HG02852 (cell line): Measurements from ENCODE around the gene USP24.
"Not testable (repeated sequence)": the region's sequence is repeated elsewhere in the genome, so short reads cannot be mapped to it uniquely, and the experiment has no call there.

Experiments used
- ATAC-seq: cut with Tn5 transposase; IDR thresholded peaks from one replicate; pipeline ENCODE4 v1.9.1; 2021; ENCODE audit warnings: mild to moderate bottlenecking, moderate library complexity; ENCODE audit not compliant: unreplicated experiment

The USP24 gene

GRCh38 chr1:55200667-55201066 is 14.5 kb downstream of the USP24 start:
- ATAC-seq = no peak

GRCh38 chr1:55199735-55200134 is 15.4 kb downstream of the USP24 start:
- ATAC-seq = not testable (repeated sequence)

DNA sequence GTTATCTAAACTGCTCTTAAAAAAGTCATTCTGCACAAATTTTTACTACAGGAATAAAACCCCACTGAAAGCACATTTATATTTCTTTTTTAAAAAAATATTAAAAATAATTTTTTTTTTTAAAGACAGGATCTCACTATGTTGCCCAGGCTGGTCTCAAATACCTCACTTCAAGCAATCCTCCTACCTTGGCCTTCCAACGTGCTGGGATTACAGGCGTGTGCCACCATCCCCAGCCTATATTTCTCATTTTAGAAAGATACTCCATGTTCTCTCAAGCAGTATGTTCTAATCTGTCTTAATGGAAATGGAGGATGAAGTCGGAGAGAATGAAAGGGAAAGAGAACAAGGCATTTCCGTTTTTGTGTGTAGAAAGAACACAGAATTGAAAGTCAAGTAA is 17.1 kb downstream of the USP24 start:
- ATAC-seq = no peak

DNA sequence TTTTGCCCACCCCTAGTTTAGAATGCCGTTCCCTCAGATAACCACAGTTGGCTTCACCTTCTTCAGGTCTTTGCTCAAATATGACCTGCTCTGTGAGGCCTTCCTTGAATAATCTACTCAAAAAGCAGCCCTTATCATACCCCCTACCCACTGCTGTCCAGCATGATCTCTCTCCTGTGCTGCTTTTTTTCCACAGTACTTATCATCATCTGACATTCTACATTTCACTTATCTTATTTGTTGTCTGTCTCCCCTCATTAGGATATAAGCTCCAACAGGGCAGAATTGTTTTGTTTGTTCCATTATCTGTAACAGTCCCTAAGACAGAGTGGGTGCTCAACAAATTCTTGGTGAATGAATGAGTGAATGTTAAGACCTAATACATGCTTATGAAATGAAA is 18.1 kb downstream of the USP24 start:
- ATAC-seq = no peak

- no peak for ATAC-seq
Measured at GRCh38 chr1:55196433-55197035, 18.6 kb downstream of the USP24 start.

GRCh38 chr1:55195521-55196233 is 19.5 kb downstream of the USP24 start:
- ATAC-seq = peak; percentile 67

DNA sequence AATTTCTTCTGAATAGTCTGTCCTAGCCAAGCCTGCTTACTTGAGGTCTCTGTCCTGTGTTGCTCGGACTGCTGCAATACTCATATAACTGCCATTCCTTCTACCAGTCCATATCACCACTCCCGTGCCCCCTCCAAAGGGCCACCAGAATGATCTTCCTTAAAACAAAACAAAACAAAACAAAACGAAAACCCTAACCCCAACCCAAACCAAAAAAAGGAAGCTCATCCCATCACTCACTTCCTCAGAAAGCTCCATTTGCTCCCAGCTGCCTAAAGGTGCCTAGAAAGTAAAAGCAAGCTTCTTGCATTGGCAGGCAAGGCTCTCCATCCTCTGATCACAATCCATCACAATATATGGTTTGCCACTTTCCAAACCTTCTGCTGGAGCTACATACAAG is 20.3 kb downstream of the USP24 start:
- no peak for ATAC-seq

GRCh38 chr1:55192093-55192492 is 23.1 kb downstream of the USP24 start:
- ATAC-seq = no peak

DNA sequence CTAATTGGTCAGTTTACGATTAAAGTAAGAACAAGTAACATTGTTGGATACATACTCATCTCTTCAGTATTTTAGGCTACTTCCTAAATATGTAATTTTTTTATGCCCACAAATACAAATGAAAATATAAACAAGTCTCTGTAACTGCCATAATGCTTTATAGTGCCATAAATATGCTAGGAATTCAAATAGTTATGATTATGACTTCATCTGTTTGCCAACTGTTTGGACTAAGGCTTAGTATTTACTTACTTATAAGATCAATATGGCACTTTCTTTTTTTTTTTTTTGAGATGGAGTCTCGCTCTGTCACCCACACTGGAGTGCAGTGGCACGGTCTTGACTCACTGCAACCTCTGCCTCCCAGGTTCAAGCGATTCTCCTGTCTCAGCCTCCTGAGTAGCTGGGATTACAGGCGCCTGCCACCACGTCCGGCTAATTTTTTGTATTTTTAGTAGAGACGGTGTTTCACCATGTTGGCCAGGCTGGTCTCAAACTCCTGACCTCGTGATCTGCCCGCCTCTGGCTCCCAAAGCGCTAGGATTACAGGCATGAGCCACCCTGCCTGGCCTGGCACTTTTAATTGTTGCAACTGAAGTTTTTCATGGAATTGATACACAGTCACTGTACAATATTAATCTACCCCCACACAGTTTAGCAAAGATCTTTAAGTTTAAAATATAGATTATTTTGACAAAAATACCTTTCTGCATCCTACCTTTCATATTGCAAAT is 23.8 kb downstream of the USP24 start:
- ATAC-seq = not testable (repeated sequence)

DNA sequence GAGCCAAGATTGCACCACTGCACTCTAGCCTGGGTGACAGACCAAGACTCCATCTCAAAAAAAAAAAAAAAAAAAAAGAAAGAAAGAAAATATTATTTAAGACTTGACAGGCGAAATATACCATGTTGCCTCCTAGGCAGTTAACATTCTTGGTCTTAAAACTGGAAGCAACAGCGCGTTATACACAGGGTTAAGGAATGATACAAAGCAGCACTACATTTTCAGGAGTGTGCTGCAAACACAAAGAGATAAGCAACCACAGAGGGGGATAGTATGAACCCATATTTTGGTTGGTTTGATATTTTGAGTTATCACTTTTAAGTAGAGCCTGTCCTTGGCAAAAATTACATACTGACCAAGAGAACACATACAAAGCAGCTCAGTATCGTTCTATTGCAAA is 25.1 kb downstream of the USP24 start:
- ATAC-seq = no peak

DNA sequence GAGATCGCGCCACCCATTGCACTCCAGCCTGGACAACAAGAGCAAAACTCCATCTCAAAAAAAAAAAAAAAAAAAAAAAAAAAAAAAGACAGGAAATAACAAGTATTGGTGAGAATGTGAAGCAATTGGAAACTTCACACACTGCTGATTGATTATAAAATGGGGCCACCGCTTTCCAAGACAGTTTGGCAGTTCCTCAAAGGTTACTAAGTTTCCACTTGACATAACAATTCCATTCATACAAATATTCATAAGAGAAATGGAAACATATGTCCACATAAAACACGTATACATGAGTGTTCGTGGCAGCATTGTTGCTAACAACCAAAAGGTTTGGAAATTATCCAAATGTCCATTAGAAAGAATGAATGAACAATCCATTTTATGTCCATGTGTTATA is 26.3 kb downstream of the USP24 start:
- ATAC-seq = no peak

DNA sequence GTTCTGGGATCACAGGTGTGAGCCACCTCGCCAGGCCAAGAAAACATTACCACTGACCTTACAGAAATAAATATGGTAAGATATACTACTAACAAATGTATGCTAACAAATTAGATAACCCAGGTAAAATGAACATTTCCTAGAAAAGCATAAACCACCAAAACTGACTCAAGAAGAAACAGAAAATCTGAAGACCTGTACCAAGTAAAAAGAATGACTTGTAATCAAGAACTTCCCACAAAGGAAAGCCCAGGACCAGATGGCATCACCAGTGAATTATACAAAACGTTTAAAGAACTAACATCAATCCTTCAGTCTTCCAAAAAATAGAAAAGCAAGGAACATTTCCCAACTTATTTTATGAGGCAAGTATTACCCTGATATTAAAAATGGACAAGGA is 29.3 kb downstream of the USP24 start:
- ATAC-seq = no peak

DNA sequence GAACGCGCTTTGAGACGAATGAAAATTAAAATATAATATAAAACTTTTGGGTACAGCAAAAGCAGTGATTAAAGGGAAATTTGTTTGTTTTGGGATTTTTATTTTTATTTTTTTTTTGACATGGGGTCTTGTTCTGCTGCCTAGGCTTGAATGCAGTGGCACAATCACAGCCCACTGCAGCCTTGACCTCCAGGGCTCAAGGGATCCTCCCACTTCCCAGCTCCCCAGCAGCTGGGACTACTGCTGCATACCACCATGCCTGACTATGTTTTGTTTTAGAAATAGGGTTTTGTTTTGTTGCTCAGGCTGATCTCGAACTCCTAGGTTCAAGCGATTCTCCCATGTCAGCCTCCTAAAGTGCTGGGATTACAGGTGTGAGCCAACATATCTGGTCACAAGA is 30.3 kb downstream of the USP24 start:
- ATAC-seq = no peak

DNA sequence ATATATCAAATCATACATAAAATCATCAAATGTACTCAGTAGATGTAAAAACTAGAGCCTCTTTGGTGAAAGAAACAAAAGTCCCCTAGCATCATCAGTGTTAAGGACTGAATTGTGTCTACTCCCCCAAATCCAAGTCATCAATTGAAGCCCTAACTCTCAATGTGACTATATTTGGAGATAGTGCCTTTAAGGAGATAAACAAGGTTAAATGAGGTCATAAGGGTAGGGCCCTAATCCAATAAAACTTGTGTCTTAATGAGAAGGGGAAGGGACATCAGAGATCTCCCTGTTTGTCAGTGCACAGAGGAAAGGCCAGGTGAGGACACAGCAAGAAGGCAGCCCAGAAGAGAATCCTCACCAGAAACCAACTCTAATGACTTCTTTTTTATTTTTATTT is 33.5 kb downstream of the USP24 start:
- no peak for ATAC-seq

- no peak for ATAC-seq
Measured at GRCh38 chr1:55180075-55180670, 35.0 kb downstream of the USP24 start.

- ATAC-seq = no peak
Measured at GRCh38 chr1:55179177-55179835, 35.9 kb downstream of the USP24 start.

GRCh38 chr1:55172687-55173086 is 42.5 kb downstream of the USP24 start:
- ATAC-seq = no peak

DNA sequence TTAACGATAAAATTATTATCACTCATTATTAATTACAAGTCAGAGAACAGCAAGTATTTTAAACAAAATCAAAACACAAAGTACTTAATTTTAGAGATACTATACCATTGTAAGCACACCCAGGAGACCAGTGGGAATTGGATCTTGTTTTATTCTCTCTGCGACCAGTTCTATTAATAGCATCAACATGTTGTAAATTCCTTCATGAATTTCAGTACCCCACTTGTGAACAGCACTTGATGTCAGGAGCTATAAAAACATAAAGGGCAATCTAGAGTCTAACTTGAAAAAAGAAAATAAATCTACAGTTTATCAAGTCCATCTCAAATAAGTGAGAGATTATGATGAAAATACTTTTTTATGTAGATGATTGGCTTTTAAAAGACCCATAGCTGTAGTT is 42.9 kb downstream of the USP24 start:
- no peak for ATAC-seq

GRCh38 chr1:55171694-55172093 is 43.5 kb downstream of the USP24 start:
- ATAC-seq = no peak

DNA sequence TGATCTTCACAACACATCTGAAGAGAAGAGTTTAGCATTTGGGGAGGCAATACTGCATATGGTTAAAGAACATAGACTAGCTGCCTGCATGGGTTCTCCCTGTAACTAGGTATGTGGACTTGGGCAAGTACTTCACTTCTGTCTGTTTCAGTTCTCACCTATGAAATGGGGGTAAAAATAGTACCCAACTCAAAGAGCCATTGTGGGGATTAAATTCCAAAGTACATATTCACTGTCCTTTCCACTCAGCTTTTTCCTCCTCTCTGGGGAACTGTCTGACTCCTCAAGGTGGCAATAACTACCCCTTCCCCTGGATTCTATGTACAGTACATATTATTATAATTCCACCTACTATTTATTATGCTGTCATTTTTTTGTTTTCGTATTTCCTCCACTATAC is 44.7 kb downstream of the USP24 start:
- ATAC-seq = no peak

- ATAC-seq = no peak
Measured at GRCh38 chr1:55169126-55169525, 46.0 kb downstream of the USP24 start.
